GM19035 (cell line): ENCODE results near the gene SLC35G6.
"Not testable (repeated sequence)": the region's sequence is repeated elsewhere in the genome, so short reads cannot be mapped to it uniquely, and the experiment has no call there.

ENCODE experiments used
- ATAC-seq: cut with Tn5 transposase; IDR thresholded peaks from one replicate; pipeline ENCODE4 v1.9.1; 2021; ENCODE audit not compliant: unreplicated experiment

Gene SLC35G6

GRCh38 chr17:7478276-7479212 is 2.7 kb upstream of the SLC35G6 start:
- ATAC-seq: no peak

- no peak for ATAC-seq
Measured at GRCh38 chr17:7479213-7480088, 1.8 kb upstream of the SLC35G6 start, which contains the start of gene ZBTB4. Gene ZBTB4 (minus strand): TSS chr17:7479631. CDS start chr17:7466801, 12,830 bp downstream.

GRCh38 chr17:7480089-7480384 is 1.2 kb upstream of the SLC35G6 start:
- no peak for ATAC-seq

- ATAC-seq: not testable (repeated sequence)
Measured at GRCh38 chr17:7481842-7482741, 846 bp downstream of the SLC35G6 start.

GRCh38 chr17:7482742-7483088 is 1.5 kb downstream of the SLC35G6 start:
- not testable (repeated sequence) for ATAC-seq

GRCh38 chr17:7483255-7484066 is 2.2 kb downstream of the SLC35G6 start:
- ATAC-seq: peak; percentile 40

- ATAC-seq: peak; percentile 62
Measured at GRCh38 chr17:7484067-7484918, 3.0 kb downstream of the SLC35G6 start, which contains the start of gene POLR2A. Gene POLR2A (plus strand): TSS chr17:7484366.

GRCh38 chr17:7484919-7485377 is 3.7 kb downstream of the SLC35G6 start:
- no peak for ATAC-seq

GRCh38 chr17:7486181-7486580 is 4.9 kb downstream of the SLC35G6 start:
- no peak for ATAC-seq

- ATAC-seq: no peak
Measured at GRCh38 chr17:7490144-7490543, 8.9 kb downstream of the SLC35G6 start.

- no peak for ATAC-seq
Measured at GRCh38 chr17:7491583-7491982, 10.3 kb downstream of the SLC35G6 start.

- no peak for ATAC-seq
Measured at GRCh38 chr17:7493941-7494340, 12.7 kb downstream of the SLC35G6 start.

- no peak for ATAC-seq
Measured at GRCh38 chr17:7495906-7496434, 14.7 kb downstream of the SLC35G6 start.

GRCh38 chr17:7496470-7497183 is 15.4 kb downstream of the SLC35G6 start:
- ATAC-seq: no peak

GRCh38 chr17:7497228-7497627 is 16.0 kb downstream of the SLC35G6 start:
- ATAC-seq: no peak

GRCh38 chr17:7497636-7498035 is 16.4 kb downstream of the SLC35G6 start:
- no peak for ATAC-seq

- ATAC-seq: no peak
Measured at GRCh38 chr17:7499161-7499560, 17.9 kb downstream of the SLC35G6 start.

- no peak for ATAC-seq
Measured at GRCh38 chr17:7501729-7502128, 20.5 kb downstream of the SLC35G6 start.
